ENCODE results near the gene ROS1.

Gene ROS1

DNA sequence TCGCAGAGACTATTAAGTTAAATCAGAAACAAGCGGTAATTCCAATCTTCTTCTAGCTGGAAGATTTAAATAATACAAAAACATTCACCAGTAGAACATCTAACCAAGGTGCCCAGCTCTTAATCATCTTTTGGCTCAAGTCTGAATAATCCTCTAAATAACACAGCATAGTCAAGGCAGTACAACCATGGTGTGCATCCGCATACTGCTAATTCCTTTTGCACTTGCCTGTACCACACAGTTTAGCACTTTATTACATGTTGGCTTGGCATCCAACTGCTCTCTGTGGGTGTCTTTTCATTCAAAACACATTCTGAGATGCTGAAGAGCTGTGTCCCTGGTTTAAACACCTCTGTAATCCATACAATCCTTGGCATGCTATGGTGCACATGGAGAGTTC lies 118.1 kb downstream of the ROS1 start:
- no peak for DNase-seq

DNA sequence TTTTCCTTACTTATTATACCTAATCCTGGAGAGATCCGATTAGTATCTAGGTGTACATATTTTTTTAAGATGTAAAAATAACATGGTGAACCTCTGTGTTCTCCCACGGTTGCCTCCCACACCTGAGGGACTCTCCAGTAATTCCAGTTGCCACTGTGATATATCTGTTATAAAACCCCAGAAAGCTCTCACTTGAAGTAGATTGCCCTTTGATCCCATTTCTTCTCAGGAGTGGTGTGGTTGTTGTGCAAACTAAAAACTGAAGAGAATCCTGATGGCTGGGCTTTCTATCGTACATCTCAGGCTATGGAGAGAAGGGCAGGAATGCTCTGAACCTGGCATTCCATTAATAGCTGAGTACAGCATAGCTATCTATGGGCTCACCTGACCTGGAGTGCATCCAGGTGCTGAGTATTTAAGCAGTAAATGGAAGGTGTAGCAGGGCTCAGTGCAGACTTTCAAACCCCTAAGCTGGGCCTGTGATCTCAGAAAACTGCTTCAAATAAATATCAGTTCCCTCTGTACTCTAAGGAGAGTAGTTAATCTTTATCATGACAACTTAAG lies 119.4 kb downstream of the ROS1 start:
- no peak for DNase-seq

DNA sequence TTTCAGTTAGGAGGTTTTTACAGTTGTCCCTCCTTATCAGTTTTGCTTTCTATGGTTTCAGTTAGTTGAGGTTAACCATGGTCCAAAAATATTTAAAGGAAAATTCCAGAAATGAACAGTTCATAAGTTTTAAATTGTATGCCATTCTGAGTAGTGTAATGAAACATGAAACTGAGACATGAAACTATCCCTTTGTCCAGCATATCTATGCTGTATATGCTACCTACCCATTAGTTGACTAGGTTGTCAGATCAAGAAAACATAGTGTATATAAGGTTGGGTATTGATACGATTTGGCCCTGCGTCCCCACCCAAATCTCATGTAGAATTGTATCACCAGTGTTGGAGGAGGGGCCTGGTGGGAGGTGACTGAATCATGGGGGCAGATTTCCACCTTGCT lies 121.3 kb downstream of the ROS1 start:
- no peak for DNase-seq

DNA sequence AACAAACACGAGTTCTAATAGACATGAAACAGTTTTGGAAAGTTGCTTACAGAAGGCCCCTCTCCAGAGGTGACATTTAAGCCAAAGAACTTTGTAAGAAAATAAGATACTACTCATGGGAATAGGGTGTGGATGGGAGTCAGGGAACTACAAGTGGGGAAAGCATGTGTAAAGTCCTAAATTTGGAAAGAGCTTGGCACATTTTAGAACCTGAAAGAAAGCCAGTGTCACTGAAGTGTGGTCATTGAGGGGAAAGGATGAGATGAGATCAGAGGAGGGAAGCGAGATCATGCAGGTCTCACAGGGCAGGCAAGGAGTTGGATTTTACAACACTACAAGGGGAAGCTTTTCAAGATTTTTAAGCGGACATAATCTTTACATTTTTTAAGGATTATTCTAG lies 122.4 kb downstream of the ROS1 start:
- no peak for DNase-seq

GRCh38 chr6:117298941-117299340 lies 126.8 kb downstream of the ROS1 start:
- DNase-seq = no peak

GRCh38 chr6:117290173-117290846 lies 135.4 kb downstream of the ROS1 start:
- no peak for DNase-seq

DNA sequence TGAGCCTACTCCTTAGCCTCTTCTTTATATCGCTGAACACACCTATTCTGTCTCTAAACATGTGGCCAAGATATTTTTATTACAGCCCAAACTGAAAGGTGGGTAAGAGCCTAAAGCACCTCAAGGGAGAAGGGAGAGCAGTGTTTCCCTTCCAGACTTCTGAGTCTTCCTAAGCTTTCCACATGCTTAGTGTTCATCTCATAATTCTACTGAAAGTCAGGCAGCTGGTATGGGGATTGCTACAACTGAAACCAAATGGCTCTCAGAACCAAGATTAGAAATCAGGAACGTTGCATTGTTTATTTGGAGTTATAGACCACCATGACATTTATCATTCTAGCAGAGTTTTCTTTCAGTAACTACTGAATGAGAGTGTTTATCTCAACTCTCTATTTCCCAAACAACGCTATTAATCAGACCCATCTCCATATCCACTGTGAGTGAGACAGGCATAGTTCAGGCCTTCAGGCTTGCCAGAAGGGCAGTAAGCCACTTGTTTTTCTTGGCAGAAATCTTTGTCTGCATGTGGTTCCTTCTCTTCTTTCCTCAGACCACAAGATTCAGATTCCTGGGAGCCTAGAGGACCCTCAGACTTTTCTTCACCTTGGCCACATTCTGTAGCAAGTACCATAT lies 137.5 kb downstream of the ROS1 start:
- DNase-seq = no peak

DNA sequence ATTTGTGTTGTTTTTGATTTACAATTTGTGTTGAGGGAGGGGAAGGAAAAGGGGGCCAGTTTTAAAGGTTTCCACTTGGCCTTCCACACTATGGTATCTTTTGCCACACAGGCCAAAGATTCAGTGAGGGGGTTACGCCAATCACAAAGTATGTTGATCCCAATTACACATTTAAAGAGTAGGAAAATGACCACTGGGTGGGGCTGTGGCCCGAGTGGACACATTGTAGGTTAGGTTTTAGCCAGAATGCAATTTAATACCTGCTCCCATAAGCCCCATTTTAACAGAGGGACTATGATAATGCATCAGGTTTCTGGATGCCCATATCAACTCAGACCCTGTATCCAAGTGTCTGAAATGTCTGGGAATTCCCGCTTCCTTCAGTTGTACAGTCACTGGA lies 144.8 kb downstream of the ROS1 start:
- DNase-seq = no peak

DNA sequence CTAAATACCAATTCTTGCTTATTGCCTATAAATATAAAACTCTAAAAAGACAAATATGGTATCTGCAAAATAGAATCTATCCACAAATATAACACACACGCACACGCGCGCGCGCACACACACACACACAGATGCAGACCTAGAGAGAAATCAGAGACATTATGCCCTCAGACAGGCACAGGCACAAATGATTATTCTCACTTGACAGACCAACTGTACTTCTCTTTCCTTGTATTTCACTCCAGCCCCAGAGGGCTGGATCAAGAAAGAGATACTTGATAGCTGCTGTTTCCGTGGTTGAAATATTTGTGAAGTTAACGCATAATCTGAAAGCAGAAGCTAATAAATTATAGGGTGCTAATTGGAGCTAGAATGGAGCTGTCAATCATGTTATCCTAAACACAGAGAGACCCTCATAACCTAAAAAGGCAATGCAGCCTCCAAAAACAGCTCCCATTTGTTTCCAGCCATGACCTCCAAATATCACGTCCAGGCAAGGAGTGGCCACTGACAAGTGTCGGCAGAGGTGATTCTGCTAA lies 148.9 kb downstream of the ROS1 start:
- no peak for DNase-seq

- DNase-seq = no peak
These were observed 150.0 kb downstream of the ROS1 start for GRCh38 chr6:117275711-117276110.

DNA sequence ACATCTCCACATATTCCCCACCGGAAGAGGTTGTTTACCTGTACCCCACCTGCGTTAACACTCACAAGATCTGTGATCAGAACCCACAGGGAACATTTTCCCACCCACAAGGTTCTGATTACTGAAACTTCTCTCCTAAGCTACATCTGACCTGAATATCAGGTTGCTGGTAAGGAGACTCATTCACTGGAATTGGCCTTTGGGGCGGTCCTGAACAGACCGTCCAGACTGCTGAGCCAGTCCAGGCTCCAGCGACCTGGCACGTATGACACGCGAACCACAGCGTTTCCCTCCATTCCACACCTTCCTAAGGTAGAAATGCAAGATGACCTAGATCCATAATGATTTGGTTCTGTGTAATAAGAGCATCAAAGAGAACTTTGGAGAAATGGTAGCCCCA lies 150.5 kb downstream of the ROS1 start:
- DNase-seq = no peak

DNA sequence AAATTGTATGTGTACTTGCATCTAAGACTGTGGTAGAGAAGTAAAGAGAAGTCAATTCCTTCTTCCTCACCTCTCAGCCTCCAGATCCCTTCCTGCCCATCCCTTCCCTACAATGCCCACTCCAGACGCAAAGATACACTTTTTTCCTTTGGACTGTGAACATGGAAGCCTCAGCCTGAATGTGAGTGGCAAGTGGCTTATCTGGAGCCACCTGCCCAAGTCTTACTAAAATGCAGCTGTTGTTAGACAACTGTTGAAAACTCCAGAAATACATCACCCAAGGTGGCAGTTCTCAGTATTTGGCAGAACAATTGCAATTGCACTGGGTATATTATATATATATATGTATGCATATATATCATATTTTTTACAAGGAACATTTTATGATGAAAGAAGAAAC lies 152.9 kb downstream of the ROS1 start:
- no peak for DNase-seq

- no peak for DNase-seq
These were observed 153.5 kb downstream of the ROS1 start for GRCh38 chr6:117272032-117272866.

DNA sequence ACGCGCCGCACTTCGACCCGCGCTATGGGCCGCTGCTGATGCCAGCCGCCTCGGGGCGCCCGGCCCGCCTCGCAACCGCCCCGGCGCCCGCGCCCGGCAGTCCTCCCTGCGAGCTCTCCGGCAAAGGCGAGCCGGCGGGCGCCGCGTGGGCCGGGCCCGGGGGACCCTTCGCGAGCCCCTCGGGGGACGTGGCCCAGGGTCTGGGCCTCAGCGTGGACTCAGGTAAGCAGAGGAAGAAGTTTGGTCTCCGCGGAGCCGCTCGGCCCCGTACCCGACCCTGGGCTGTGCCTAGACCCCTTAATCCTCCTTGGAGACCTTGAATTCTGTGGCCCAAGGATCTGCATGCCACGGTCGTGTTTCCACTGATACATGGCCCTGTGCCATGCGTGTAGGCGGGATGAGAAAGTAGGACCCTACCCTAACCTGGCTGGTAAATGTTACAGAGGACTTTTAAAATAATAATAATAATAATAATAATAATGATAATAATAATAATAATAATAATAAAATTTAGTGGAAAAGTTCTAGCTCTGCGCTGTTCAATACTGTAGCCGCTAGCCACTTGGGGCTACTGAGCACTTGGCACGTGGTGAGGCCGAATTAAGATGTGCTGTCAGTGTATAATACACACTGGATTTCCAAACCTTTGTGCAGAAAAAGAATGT lies 154.8 kb downstream of the ROS1 start:
- DNase-seq = no peak

GRCh38 chr6:117270055-117270842 lies 155.5 kb downstream of the ROS1 start:
- DNase-seq = peak; percentile 25

GRCh38 chr6:117269638-117270054 lies 156.1 kb downstream of the ROS1 start:
- DNase-seq = no peak

- no peak for DNase-seq
These were observed 156.8 kb downstream of the ROS1 start for GRCh38 chr6:117268924-117269323.

DNA sequence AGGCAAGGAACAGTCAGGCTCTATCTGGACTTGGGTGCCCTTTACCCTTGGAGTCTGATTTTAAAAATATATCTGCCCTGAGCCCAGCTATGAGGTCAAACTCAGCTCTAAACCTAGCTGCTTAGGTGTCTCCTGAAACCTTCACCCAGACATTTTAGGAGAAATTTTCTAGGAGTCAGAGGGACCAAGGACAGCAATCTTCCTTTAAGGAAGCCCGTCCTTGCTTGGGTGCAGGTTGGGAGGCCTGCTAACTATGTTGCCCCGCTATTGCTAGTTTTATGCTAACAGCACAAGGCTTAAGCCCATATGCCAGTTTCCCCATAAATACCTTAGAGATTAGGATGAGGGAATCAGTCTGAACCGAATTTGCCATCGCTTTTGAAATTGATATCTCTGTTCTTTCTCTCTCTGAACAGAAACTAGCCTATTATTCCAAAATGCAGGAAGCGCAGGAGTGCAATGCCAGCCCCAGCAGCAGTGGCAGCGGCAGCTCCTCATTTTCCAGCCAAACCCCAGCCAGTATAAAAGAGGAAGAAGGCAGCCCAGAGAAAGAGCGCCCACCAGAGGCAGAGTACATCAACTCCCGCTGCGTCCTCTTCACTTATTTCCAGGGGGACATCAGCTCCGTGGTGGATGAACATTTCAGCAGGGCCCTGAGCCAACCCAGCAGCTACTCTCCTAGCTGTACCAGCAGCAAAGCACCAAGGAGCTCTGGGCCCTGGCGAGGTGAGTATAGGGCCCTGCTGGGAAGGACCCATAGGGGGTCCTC lies 157.8 kb downstream of the ROS1 start:
- DNase-seq = no peak

GRCh38 chr6:117267054-117267347 lies 158.7 kb downstream of the ROS1 start:
- no peak for DNase-seq

GRCh38 chr6:117266257-117267053 lies 159.3 kb downstream of the ROS1 start:
- no peak for DNase-seq
